CD4-positive, alpha-beta T cell treated with Interleukin-4 for 4 hours (primary cell): ENCODE measurements around the gene PMEPA1.

Source experiments
- DNase-seq: peaks from one replicate; pipeline ENCODE4 v3.0.0-alpha.2; 2020

The PMEPA1 gene

GRCh38 chr20:57672164-57672563, 37.7 kb downstream of the PMEPA1 start:
- DNase-seq: no peak

GRCh38 chr20:57671662-57672061, 38.2 kb downstream of the PMEPA1 start:
- no peak for DNase-seq

GRCh38 chr20:57671072-57671391, 38.8 kb downstream of the PMEPA1 start:
- DNase-seq: no peak

GRCh38 chr20:57670288-57671071, 39.3 kb downstream of the PMEPA1 start:
- DNase-seq: no peak

GRCh38 chr20:57669632-57670031, 40.2 kb downstream of the PMEPA1 start:
- no peak for DNase-seq

GRCh38 chr20:57667924-57668782, 41.7 kb downstream of the PMEPA1 start:
- no peak for DNase-seq

GRCh38 chr20:57667388-57667787, 42.4 kb downstream of the PMEPA1 start:
- DNase-seq: no peak

GRCh38 chr20:57666834-57667157, 43.0 kb downstream of the PMEPA1 start:
- DNase-seq: no peak

GRCh38 chr20:57666106-57666833, 43.5 kb downstream of the PMEPA1 start:
- no peak for DNase-seq

GRCh38 chr20:57665589-57665971, 44.2 kb downstream of the PMEPA1 start:
- no peak for DNase-seq

GRCh38 chr20:57664924-57665588, 44.8 kb downstream of the PMEPA1 start:
- no peak for DNase-seq

- no peak for DNase-seq
Measured at GRCh38 chr20:57664476-57664875, 45.3 kb downstream of the PMEPA1 start.

GRCh38 chr20:57663681-57664451, 45.9 kb downstream of the PMEPA1 start:
- no peak for DNase-seq

- no peak for DNase-seq
Measured at GRCh38 chr20:57663241-57663640, 46.6 kb downstream of the PMEPA1 start.

GRCh38 chr20:57662456-57663240, 47.2 kb downstream of the PMEPA1 start:
- no peak for DNase-seq

- DNase-seq: no peak
Measured at GRCh38 chr20:57661746-57662455, 47.9 kb downstream of the PMEPA1 start.

- DNase-seq: no peak
Measured at GRCh38 chr20:57660922-57661745, 48.7 kb downstream of the PMEPA1 start.

GRCh38 chr20:57660181-57660921, 49.5 kb downstream of the PMEPA1 start:
- no peak for DNase-seq

- no peak for DNase-seq
Measured at GRCh38 chr20:57659517-57660180, 50.2 kb downstream of the PMEPA1 start.
